HG03469 (cell line): ENCODE data around the gene FCGR1A.
"Not testable (repeated sequence)": the region's sequence is repeated elsewhere in the genome, so short reads cannot be mapped to it uniquely, and the experiment has no call there.

ENCODE experiments used
- ATAC-seq: cut with Tn5 transposase; IDR thresholded peaks from one replicate; pipeline ENCODE4 v1.9.1; 2021; ENCODE audit warnings: mild to moderate bottlenecking, moderate library complexity, moderate number of reproducible peaks; ENCODE audit not compliant: unreplicated experiment

The FCGR1A gene

GRCh38 chr1:149775510-149776147 is 6.9 kb upstream of the FCGR1A start:
- not testable (repeated sequence) for ATAC-seq

GRCh38 chr1:149777084-149777483 is 5.4 kb upstream of the FCGR1A start:
- not testable (repeated sequence) for ATAC-seq

GRCh38 chr1:149778313-149778712 is 4.2 kb upstream of the FCGR1A start:
- ATAC-seq = not testable (repeated sequence)

GRCh38 chr1:149781413-149781984 is 995 bp upstream of the FCGR1A start:
- not testable (repeated sequence) for ATAC-seq

GRCh38 chr1:149783289-149783688 is 795 bp downstream of the FCGR1A start:
- not testable (repeated sequence) for ATAC-seq

GRCh38 chr1:149783868-149784267 is 1.4 kb downstream of the FCGR1A start:
- ATAC-seq = not testable (repeated sequence)

- not testable (repeated sequence) for ATAC-seq
Observed at GRCh38 chr1:149787688-149788451, 5.4 kb downstream of the FCGR1A start.

- ATAC-seq = peak; percentile 41
Observed at GRCh38 chr1:149792502-149792901, 10.0 kb downstream of the FCGR1A start.

GRCh38 chr1:149792912-149793515 is 10.5 kb downstream of the FCGR1A start:
- peak; percentile 53 for ATAC-seq

- not testable (repeated sequence) for ATAC-seq
Observed at GRCh38 chr1:149793885-149794284, 11.4 kb downstream of the FCGR1A start.

GRCh38 chr1:149801628-149802027 is 19.1 kb downstream of the FCGR1A start:
- not testable (repeated sequence) for ATAC-seq

- ATAC-seq = not testable (repeated sequence)
Observed at GRCh38 chr1:149804417-149805080, 22.1 kb downstream of the FCGR1A start.

GRCh38 chr1:149810697-149811405 is 28.4 kb downstream of the FCGR1A start:
- not testable (repeated sequence) for ATAC-seq

- ATAC-seq = not testable (repeated sequence)
Observed at GRCh38 chr1:149811514-149811889, 29.0 kb downstream of the FCGR1A start.

- ATAC-seq = peak; percentile 75
Observed at GRCh38 chr1:149811890-149812829, 29.7 kb downstream of the FCGR1A start.

- ATAC-seq = not testable (repeated sequence)
Observed at GRCh38 chr1:149812893-149813801, 30.7 kb downstream of the FCGR1A start.

- not testable (repeated sequence) for ATAC-seq
Observed at GRCh38 chr1:149820387-149820786, 37.9 kb downstream of the FCGR1A start.

GRCh38 chr1:149826555-149826954 is 44.1 kb downstream of the FCGR1A start:
- not testable (repeated sequence) for ATAC-seq
